ENCODE results near the gene MS4A14.

The MS4A14 gene

DNA sequence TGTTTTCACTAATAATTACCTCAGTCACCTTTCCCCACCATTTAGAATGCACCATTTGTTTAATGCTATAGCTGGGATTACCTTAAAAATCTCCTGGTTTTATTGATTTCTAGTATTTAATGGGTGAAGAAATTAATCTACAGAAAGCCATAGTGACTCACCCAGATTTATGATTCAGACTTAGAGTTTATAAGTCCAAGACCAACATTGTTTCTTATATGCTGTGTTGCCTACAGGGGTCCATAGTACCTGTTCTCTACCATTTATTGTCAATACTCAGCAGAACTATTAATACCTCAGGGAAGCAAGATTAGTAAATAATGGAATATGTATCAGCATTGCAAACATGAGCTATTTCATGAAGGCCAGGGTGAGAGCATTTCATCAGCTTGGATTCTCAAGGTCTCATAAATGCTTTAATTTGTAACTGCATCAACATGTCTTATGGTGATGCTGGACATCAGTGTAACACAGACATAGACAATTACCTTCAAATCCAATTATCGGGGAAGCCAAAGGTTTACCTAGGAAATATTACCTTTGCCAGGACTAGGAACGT is 25.9 kb upstream of the MS4A14 start:
- no peak overlapping the region for H3K4me3 ChIP-seq (ENCODE audit: low read depth in 1 of 2, low read length in 2 of 2)
- no peaks in the 10 kb centered on the region for H3K4me1 ChIP-seq (ENCODE audit: control insufficient read depth in 1 of 2, insufficient read depth in 2 of 2, low read length in 2 of 2)
- H3K9me3 ChIP-seq (ENCODE audit: control insufficient read depth in 1 of 2, low read length in 2 of 2): no peaks in the 10 kb centered on the region
- H3K27me3 ChIP-seq (ENCODE audit: low read depth, low read length): no peaks in the 10 kb centered on the region
- no peaks in the 10 kb centered on the region for H3K36me3 ChIP-seq (ENCODE audit: control insufficient read depth in 1 of 2, insufficient read depth in 2 of 2, low read length in 2 of 2)
- peak overlapping the region; percentile 35 for H3K27ac ChIP-seq (ENCODE audit: low read length)

DNA sequence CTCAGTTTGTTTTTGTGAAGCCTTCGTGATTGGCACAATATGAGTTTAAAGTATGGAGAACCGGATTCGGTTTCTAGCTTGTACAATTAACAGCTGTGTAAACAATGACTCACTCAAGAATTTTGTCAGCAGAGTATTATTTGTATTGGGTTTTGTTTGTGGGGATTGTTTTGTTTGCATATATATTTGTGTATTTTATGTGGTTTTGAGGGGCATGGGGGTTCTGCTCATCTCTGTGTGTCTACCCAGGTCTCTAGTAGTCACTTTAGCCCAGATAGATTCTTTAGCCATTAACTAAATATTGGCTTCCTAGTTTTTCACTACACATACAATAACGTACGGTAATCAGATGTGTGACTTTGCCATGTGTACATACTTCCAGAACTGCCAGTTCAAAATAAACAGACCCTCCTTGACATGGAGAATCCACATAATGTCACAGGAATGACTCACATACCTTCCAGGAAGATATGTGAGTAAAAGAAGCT is 25.4 kb upstream of the MS4A14 start:
- Histone ChIP-seq H3K36me3 (ENCODE audit: control insufficient read depth in 1 of 2, insufficient read depth in 2 of 2, low read length in 2 of 2) (no peaks in the 10 kb centered on the region), H3K27me3 (ENCODE audit: low read depth, low read length) (no peaks in the 10 kb centered on the region), H3K4me1 (ENCODE audit: control insufficient read depth in 1 of 2, insufficient read depth in 2 of 2, low read length in 2 of 2) (no peaks in the 10 kb centered on the region), H3K9me3 (ENCODE audit: control insufficient read depth in 1 of 2, low read length in 2 of 2) (no peaks in the 10 kb centered on the region), H3K4me3 (ENCODE audit: low read depth in 1 of 2, low read length in 2 of 2) (no peak overlapping the region), H3K27ac (ENCODE audit: low read length) (peak overlapping the region; percentile 35)

DNA sequence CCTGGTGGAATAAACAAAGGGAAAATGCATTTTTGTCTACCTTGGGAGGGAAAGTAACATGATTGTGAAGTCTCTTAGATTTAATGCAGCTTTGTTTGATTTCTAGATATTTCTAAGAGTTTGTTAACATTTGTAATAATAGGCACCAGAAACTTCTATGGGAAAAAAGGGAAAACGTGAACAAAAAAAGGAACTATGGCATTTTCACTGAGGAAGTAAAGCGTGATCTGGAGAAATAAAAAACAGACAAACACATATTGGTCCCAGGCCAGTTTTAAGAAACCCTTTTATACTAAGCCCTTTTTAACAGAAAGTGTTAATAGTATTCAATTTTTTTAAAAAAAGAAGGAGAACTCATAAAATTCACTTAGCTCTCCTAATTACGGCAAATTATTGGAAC is 24.9 kb upstream of the MS4A14 start:
- Histone ChIP-seq H3K27ac (ENCODE audit: low read length) (peak overlapping the region; percentile 35), H3K4me1 (ENCODE audit: control insufficient read depth in 1 of 2, insufficient read depth in 2 of 2, low read length in 2 of 2) (no peaks in the 10 kb centered on the region), H3K4me3 (ENCODE audit: low read depth in 1 of 2, low read length in 2 of 2) (no peak overlapping the region), H3K27me3 (ENCODE audit: low read depth, low read length) (no peaks in the 10 kb centered on the region), H3K36me3 (ENCODE audit: control insufficient read depth in 1 of 2, insufficient read depth in 2 of 2, low read length in 2 of 2) (no peaks in the 10 kb centered on the region), H3K9me3 (ENCODE audit: control insufficient read depth in 1 of 2, low read length in 2 of 2) (no peaks in the 10 kb centered on the region)

DNA sequence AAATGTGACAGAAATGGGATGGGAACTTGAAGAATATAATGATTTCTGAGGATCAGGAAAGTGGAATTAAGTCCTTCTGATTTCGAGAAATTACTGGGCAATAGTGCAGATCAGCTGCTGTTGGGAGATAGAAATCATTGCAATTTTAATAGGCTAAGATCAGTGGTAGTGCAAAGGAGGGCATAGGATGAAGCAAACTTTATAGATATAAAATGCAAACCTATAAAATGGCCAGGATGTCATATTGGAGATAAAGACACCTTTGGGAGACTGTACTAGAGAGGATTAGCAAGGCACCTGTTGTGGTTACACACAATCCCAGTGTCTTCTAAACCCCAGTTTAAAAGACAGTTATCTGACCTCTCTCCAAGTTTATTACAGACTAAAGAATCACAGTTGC is 24.4 kb upstream of the MS4A14 start:
- H3K36me3 ChIP-seq (ENCODE audit: control insufficient read depth in 1 of 2, insufficient read depth in 2 of 2, low read length in 2 of 2): no peaks in the 10 kb centered on the region
- H3K4me1 ChIP-seq (ENCODE audit: control insufficient read depth in 1 of 2, insufficient read depth in 2 of 2, low read length in 2 of 2): no peaks in the 10 kb centered on the region
- no peak overlapping the region for H3K4me3 ChIP-seq (ENCODE audit: low read depth in 1 of 2, low read length in 2 of 2)
- H3K9me3 ChIP-seq (ENCODE audit: control insufficient read depth in 1 of 2, low read length in 2 of 2): no peaks in the 10 kb centered on the region
- no peaks in the 10 kb centered on the region for H3K27me3 ChIP-seq (ENCODE audit: low read depth, low read length)
- no peak overlapping the region for H3K27ac ChIP-seq (ENCODE audit: low read length)

DNA sequence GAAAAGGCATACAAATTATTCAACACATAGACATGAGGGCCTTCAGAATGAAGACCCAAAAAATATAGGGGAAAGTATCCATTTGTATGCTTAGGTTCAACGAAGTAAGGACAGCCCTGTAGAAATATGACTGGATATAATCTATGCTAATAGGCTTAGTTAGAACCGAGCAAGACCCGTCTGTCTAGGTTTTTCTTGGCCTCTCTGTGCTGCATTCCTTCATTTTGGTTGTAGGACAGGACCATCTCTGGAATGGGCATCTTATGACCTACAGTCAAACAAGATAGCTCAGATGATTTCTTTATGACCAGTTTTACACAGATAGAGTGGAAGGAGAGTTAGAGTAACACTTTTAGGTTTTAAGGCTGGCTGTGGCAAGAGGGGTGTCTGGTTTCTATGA is 23.5 kb upstream of the MS4A14 start:
- no peaks in the 10 kb centered on the region for H3K27me3 ChIP-seq (ENCODE audit: low read depth, low read length)
- H3K9me3 ChIP-seq (ENCODE audit: control insufficient read depth in 1 of 2, low read length in 2 of 2): no peaks in the 10 kb centered on the region
- H3K36me3 ChIP-seq (ENCODE audit: control insufficient read depth in 1 of 2, insufficient read depth in 2 of 2, low read length in 2 of 2): no peaks in the 10 kb centered on the region
- no peak overlapping the region for H3K4me3 ChIP-seq (ENCODE audit: low read depth in 1 of 2, low read length in 2 of 2)
- no peaks in the 10 kb centered on the region for H3K4me1 ChIP-seq (ENCODE audit: control insufficient read depth in 1 of 2, insufficient read depth in 2 of 2, low read length in 2 of 2)
- H3K27ac ChIP-seq (ENCODE audit: low read length): no peak overlapping the region

DNA sequence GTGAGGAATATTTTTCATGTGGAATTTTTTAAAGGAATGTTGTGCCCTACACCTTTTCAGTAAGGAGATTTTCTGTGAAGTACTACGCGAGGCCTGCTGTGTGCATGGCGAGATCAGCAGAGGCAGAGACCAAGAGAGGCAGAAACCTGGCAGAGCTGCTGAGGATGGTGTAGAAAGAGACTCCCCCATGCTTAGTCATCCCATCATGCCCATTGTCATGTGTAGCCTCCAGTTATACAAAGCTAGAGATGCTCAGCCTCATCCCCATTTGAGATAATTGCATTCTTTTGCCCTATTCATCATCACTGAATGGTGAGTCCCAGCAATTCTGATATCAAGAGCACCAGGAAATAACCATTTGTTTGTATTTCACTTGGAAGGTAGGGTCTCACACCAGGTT is 20.9 kb upstream of the MS4A14 start:
- H3K27ac ChIP-seq (ENCODE audit: low read length): no peak overlapping the region
- no peaks in the 10 kb centered on the region for H3K36me3 ChIP-seq (ENCODE audit: control insufficient read depth in 1 of 2, insufficient read depth in 2 of 2, low read length in 2 of 2)
- no peaks in the 10 kb centered on the region for H3K4me1 ChIP-seq (ENCODE audit: control insufficient read depth in 1 of 2, insufficient read depth in 2 of 2, low read length in 2 of 2)
- no peaks in the 10 kb centered on the region for H3K27me3 ChIP-seq (ENCODE audit: low read depth, low read length)
- H3K4me3 ChIP-seq (ENCODE audit: low read depth in 1 of 2, low read length in 2 of 2): no peak overlapping the region
- H3K9me3 ChIP-seq (ENCODE audit: control insufficient read depth in 1 of 2, low read length in 2 of 2): no peaks in the 10 kb centered on the region

DNA sequence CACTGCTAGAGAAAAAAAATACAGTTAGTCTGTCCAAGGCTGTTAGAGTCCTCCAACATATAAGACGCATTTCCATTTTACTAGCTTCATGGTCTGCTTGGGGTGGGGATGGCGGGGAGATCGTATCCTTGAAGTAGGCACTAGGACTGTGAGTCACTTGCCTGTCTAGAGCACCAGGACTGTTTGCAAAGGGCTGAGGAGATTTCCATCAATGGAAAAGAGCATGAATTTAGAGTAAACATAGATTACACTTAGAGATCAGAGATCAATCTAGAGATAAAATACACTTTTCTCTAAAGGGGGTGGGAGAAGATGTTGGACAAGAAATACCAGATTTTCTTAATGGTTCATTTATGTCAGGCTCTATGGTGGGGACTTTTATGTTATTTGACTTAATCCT is 19.7 kb upstream of the MS4A14 start:
- H3K27ac ChIP-seq (ENCODE audit: low read length): no peak overlapping the region
- no peaks in the 10 kb centered on the region for H3K9me3 ChIP-seq (ENCODE audit: control insufficient read depth in 1 of 2, low read length in 2 of 2)
- H3K36me3 ChIP-seq (ENCODE audit: control insufficient read depth in 1 of 2, insufficient read depth in 2 of 2, low read length in 2 of 2): no peaks in the 10 kb centered on the region
- H3K4me1 ChIP-seq (ENCODE audit: control insufficient read depth in 1 of 2, insufficient read depth in 2 of 2, low read length in 2 of 2): no peaks in the 10 kb centered on the region
- no peak overlapping the region for H3K4me3 ChIP-seq (ENCODE audit: low read depth in 1 of 2, low read length in 2 of 2)
- H3K27me3 ChIP-seq (ENCODE audit: low read depth, low read length): no peaks in the 10 kb centered on the region

DNA sequence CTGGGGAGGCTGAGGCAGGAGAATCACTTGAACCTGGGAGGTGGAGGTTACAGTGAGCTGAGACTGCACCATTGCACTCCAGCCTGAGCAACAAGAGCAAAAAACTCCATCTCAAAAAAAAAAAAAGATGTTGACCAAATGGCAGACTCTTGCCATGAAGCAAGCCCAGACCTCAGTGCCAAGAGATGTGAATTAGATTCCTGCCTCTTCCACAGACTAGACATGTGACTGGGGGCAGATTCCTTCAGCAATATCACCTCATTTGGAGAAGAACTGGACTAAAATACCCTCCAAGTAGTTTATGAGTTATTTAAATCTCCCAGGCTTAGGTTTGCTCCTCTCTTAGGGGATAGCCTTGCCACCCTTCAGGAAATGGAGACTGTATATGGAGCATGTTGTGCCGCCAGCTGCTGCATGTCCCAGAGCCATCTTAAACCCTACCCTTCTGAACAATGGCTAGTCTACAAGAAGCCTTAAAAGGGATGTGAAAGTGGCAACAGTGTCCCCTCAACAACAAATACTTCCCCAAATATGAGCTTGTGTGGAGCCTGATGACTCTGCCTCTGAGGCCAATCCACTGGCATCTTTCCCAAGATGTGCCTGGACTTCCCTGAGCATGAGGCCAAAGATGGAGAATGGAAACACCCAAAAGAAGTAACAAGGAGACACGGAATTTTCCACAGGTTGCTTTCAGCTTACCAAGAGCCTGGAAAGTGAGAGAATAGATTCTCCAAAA is 18.7 kb upstream of the MS4A14 start:
- H3K4me1 ChIP-seq (ENCODE audit: control insufficient read depth in 1 of 2, insufficient read depth in 2 of 2, low read length in 2 of 2): no peaks in the 10 kb centered on the region
- H3K4me3 ChIP-seq (ENCODE audit: low read depth in 1 of 2, low read length in 2 of 2): no peak overlapping the region
- H3K27ac ChIP-seq (ENCODE audit: low read length): peak overlapping the region; percentile 22

DNA sequence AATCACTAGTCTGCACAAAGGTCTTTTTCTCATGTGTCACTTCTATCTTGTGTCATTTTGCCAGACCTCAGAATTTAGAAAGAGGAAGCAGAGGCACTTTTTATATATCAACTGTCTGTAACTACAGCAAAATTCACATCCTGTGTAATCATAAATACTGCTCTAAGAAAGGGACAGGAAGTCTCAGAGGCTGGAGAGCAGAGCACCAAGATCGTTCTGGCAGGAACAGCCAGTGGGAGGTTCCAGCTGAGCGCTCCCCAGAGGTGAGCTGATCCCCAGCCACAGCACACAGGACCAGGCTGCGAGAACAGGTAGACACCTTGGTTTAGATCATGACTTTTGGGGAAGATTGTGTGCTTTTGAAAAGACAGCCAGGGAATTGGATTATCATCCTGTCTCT is 17.9 kb upstream of the MS4A14 start, which contains the start of gene MS4A7:
MS4A7 (plus strand) TSS at position 179 of the 400 bp plus-strand sequence. CDS start 4,610 bp downstream, outside the sequence.
- Histone ChIP-seq H3K4me1 (ENCODE audit: control insufficient read depth in 1 of 2, insufficient read depth in 2 of 2, low read length in 2 of 2) (no peaks in the 10 kb centered on the region), H3K4me3 (ENCODE audit: low read depth in 1 of 2, low read length in 2 of 2) (peak within 1 kb of the TSS in 1 of 2 donors; percentile 43)

More for the DNA sequence above, 18.7 kb upstream of the MS4A14 start:
- Histone ChIP-seq H3K9me3 (ENCODE audit: control insufficient read depth in 1 of 2, low read length in 2 of 2) (no peaks in the 10 kb centered on the region), H3K27me3 (ENCODE audit: low read depth, low read length) (no peaks in the 10 kb centered on the region), H3K36me3 (ENCODE audit: control insufficient read depth in 1 of 2, insufficient read depth in 2 of 2, low read length in 2 of 2) (no peaks in the 10 kb centered on the region)

DNA sequence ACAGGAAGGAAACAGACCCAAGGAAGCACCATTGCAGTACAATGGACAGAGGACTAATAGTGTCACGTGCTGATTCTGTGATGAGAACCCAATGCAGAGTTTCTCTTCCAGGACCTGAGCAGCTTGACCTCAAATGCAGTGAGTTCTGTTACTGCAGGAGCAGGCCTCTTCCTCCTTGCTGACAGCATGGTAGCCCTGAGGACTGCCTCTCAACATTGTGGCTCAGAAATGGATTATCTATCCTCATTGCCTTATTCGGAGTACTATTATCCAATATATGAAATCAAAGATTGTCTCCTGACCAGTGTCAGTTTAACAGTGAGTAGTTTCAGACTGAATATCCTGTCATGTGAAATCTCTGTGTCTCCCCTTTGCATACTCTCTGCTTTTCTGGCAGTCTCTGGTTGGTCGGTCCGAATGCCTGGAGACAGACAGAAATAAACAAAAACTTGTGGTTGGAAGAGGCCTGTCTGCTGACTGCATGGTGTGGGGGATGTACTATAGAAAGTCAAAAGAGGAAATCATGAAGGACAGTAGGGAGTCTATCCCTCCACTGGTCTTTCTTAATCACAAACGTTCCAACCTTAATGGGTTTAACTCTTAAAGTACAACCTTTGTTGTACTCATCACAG is 6.9 kb upstream of the MS4A14 start:
- Histone ChIP-seq H3K36me3 (ENCODE audit: control insufficient read depth in 1 of 2, insufficient read depth in 2 of 2, low read length in 2 of 2) (no peaks in the 10 kb centered on the region), H3K9me3 (ENCODE audit: control insufficient read depth in 1 of 2, low read length in 2 of 2) (no peaks in the 10 kb centered on the region), H3K27ac (ENCODE audit: low read length) (peak overlapping the region; percentile 27), H3K4me3 (ENCODE audit: low read depth in 1 of 2, low read length in 2 of 2) (no peak overlapping the region), H3K27me3 (ENCODE audit: low read depth, low read length) (no peaks in the 10 kb centered on the region), H3K4me1 (ENCODE audit: control insufficient read depth in 1 of 2, insufficient read depth in 2 of 2, low read length in 2 of 2) (no peaks in the 10 kb centered on the region)

More for the DNA sequence above, 17.9 kb upstream of the MS4A14 start, which contains the start of gene MS4A7:
- Histone ChIP-seq H3K9me3 (ENCODE audit: control insufficient read depth in 1 of 2, low read length in 2 of 2) (no peaks in the 10 kb centered on the region), H3K27ac (ENCODE audit: low read length) (peak within 1 kb of the TSS; percentile 89), H3K27me3 (ENCODE audit: low read depth, low read length) (no peaks in the 10 kb centered on the region), H3K36me3 (ENCODE audit: control insufficient read depth in 1 of 2, insufficient read depth in 2 of 2, low read length in 2 of 2) (no peaks in the 10 kb centered on the region)

DNA sequence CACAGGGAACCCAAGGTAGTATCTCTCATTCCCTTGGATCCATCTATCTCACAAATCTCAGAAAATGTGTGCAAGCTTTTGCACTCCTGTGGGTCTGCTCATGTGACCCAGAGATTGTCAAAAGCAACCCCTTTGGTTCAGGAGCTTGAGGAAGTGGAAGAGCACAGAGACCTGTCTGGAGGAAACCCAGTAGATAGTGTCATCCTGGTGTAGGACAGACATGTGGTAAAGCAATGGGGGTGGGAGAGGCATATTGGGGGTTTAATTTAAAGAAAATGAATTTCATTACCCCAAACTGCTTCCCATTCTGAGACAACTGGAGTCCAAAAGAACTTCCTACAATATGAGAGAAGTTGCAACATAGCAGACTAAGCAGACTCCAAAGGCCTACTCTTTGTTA is 5.8 kb upstream of the MS4A14 start:
- Histone ChIP-seq H3K4me3 (ENCODE audit: low read depth in 1 of 2, low read length in 2 of 2) (no peak overlapping the region), H3K27me3 (ENCODE audit: low read depth, low read length) (no peaks in the 10 kb centered on the region), H3K4me1 (ENCODE audit: control insufficient read depth in 1 of 2, insufficient read depth in 2 of 2, low read length in 2 of 2) (no peaks in the 10 kb centered on the region), H3K36me3 (ENCODE audit: control insufficient read depth in 1 of 2, insufficient read depth in 2 of 2, low read length in 2 of 2) (no peaks in the 10 kb centered on the region), H3K27ac (ENCODE audit: low read length) (no peak overlapping the region), H3K9me3 (ENCODE audit: control insufficient read depth in 1 of 2, low read length in 2 of 2) (no peaks in the 10 kb centered on the region)

Data from muscle layer of duodenum (tissue), 2 donors.